HepG2 (cell line): Measurements from ENCODE around the gene DAB2. TPM values are rescaled to one million over a fixed set of nuclear protein-coding genes. Genes with fewer than 3 reads are reported as not detected.

Experiments used
- ATAC-seq: fragments of 200-7000 bp; cut with Tn5 transposase; 3 replicates; pipeline ENCODE4 v1.9.1; 2020; ENCODE audit warnings: mild to moderate bottlenecking, moderate library complexity
- BruUV-seq: library from RNA; stranded (reverse); fragments of 400-500 nt; replicated peaks from 2 replicates; lab custom pipeline; 2021; lab: Mats Ljungman, UMichigan
- CTCF ChIA-PET: fragments of 300-600 bp; formaldehyde crosslinking; extraction: SDS; loops from one replicate; lab custom pipeline; 2021; ENCODE audit warnings: low total read pairs, inconsistent platforms, low intra/inter-chr PET ratio; lab: Yijun Ruan, JAX
- POLR2A ChIA-PET: fragments of 350-600 bp; sonication (Branson Sonifier 250); formaldehyde crosslinking; loops from one replicate; lab custom pipeline; 2020; ENCODE audit warnings: antibody characterized with exemption, inconsistent platforms; lab: Yijun Ruan, JAX
- DNase-seq: peaks from one replicate; pipeline ENCODE4 v3.0.0-alpha.2; 2015; ENCODE audit warnings: low spot score
- FAIRE-seq: peaks from 3 replicates; lab custom pipeline; 2011; peaks lifted over from hg19 to GRCh38; lab: Jason Lieb, UNC
- H2AFZ ChIP-seq: one replicate; pipeline ENCODE4 v1.6.1; 2011; ENCODE audit warnings: low read length, inconsistent platforms
- H3K27ac ChIP-seq: fragments of 300-600 bp; 3 replicates; pipeline ENCODE4 v1.8.0; 2011; ENCODE audit warnings: mixed run types, mild to moderate bottlenecking, mixed read lengths, low read length, inconsistent platforms; ENCODE audit not compliant: insufficient read depth; ENCODE audit errors: extremely low read length
- H3K27me3 ChIP-seq, 2 experiments: fragments of 200-600 bp in 1 of 2; 2 replicates in 1 of 2; 3 replicates in 1 of 2; pipeline versions ENCODE4 v1.6.0 to v1.8.0; 2011; ENCODE audit warnings: low read length in 2 of 2, mild to moderate bottlenecking in 2 of 2, moderate library complexity in 2 of 2, inconsistent platforms in 1 of 2; ENCODE audit not compliant: insufficient read depth in 2 of 2, control insufficient read depth in 1 of 2
- H3K36me3 ChIP-seq, 2 experiments: fragments of 200-600 bp in 1 of 2; replicated peaks in 1 of 2; 2 replicates in 1 of 2; 3 replicates in 1 of 2; pipeline versions ENCODE4 v1.5.1 to v1.8.0; 2011; ENCODE audit warnings: low read length in 2 of 2, inconsistent platforms in 1 of 2; ENCODE audit not compliant: insufficient read depth in 2 of 2, control insufficient read depth in 1 of 2
- H3K4me1 ChIP-seq: 2 replicates; pipeline ENCODE4 v1.5.1; 2012; ENCODE audit warnings: low read length, inconsistent platforms; ENCODE audit not compliant: insufficient read depth
- H3K4me2 ChIP-seq: 2 replicates; pipeline ENCODE4 v1.6.0; 2011; ENCODE audit warnings: low read depth, low read length, inconsistent platforms
- H3K4me3 ChIP-seq, 3 experiments: fragments of 200-600 bp in 1 of 3; sonication (generic), shearing (Covaris generic) in 1 of 3; replicated peaks in 1 of 3; 2 replicates each; pipeline ENCODE4 v1.5.1; 2011 to 2016; ENCODE audit warnings: low read length in 3 of 3, inconsistent platforms in 2 of 3, low read depth in 2 of 3, mild to moderate bottlenecking in 2 of 3, control low read depth in 1 of 3, mixed read lengths in 1 of 3; ENCODE audit not compliant: insufficient read depth in 1 of 3
- H3K79me2 ChIP-seq: one replicate; pipeline ENCODE4 v1.6.1; 2011; ENCODE audit warnings: low read length, inconsistent platforms; ENCODE audit not compliant: insufficient read depth
- H3K9ac ChIP-seq: 2 replicates; pipeline ENCODE4 v1.6.0; 2011; ENCODE audit warnings: mild to moderate bottlenecking, low read depth, low read length, inconsistent platforms; ENCODE audit not compliant: insufficient read depth
- H3K9me3 ChIP-seq: 2 replicates; pipeline ENCODE4 v1.5.1; 2012; ENCODE audit warnings: mild to moderate bottlenecking, low read length
- H4K20me1 ChIP-seq: 2 replicates; pipeline ENCODE4 v1.6.0; 2011; ENCODE audit warnings: inconsistent platforms, mild to moderate bottlenecking, low read length, moderate library complexity; ENCODE audit not compliant: insufficient read depth
- DPF2 ChIP-seq: sonication (generic); formaldehyde crosslinking; IDR thresholded peaks from 2 replicates; pipeline ENCODE4 v1.4.0; 2020; ENCODE audit warnings: mild to moderate bottlenecking, low read depth, missing genetic modification reagents, borderline replicate concordance
- HOXD1 ChIP-seq: sonication (generic); formaldehyde crosslinking; IDR thresholded peaks from 2 replicates; pipeline ENCODE4 v1.5.0; 2020; ENCODE audit warnings: missing genetic modification reagents
- MXI1 ChIP-seq: IDR thresholded peaks from 3 replicates; pipeline ENCODE4 v1.6.1; 2012; ENCODE audit warnings: low read depth, low read length, inconsistent platforms, borderline replicate concordance
- MYC ChIP-seq: sonication (generic); formaldehyde crosslinking; IDR thresholded peaks from 2 replicates; pipeline ENCODE4 v1.9.0; 2021; ENCODE audit warnings: missing genetic modification reagents, borderline replicate concordance
- PATZ1 ChIP-seq: sonication (generic); formaldehyde crosslinking; IDR thresholded peaks from 2 replicates; pipeline ENCODE4 v1.4.0; 2020; ENCODE audit warnings: missing genetic modification reagents
- PHB2 ChIP-seq: fragments of 450-650 bp; IDR thresholded peaks from 2 replicates; pipeline ENCODE4 v1.6.1; 2018; ENCODE audit not compliant: partially characterized antibody
- PHF20 ChIP-seq: sonication (generic); formaldehyde crosslinking; IDR thresholded peaks from 2 replicates; pipeline ENCODE4 v1.5.0; 2020; ENCODE audit warnings: mild to moderate bottlenecking, missing genetic modification reagents
- REXO4 ChIP-seq: sonication (generic); formaldehyde crosslinking; IDR thresholded peaks from 2 replicates; pipeline ENCODE4 v1.8.0; 2022; ENCODE audit warnings: missing genetic modification reagents, mild to moderate bottlenecking, borderline replicate concordance
- ZMYM4 ChIP-seq: sonication (generic); formaldehyde crosslinking; IDR thresholded peaks from 2 replicates; pipeline ENCODE4 v1.8.1; 2023; ENCODE audit warnings: mild to moderate bottlenecking, missing genetic modification reagents
- ZNF354B ChIP-seq: sonication (generic); formaldehyde crosslinking; IDR thresholded peaks from 2 replicates; pipeline ENCODE4 v1.8.0; 2022; ENCODE audit warnings: mild to moderate bottlenecking, missing genetic modification reagents
- ZNF780A ChIP-seq: sonication (generic); formaldehyde crosslinking; IDR thresholded peaks from 2 replicates; pipeline ENCODE4 v1.8.0; 2022; ENCODE audit warnings: mild to moderate bottlenecking, missing genetic modification reagents, moderate library complexity
- WGBS: methylation state at CpG from one replicate; pipeline ENCODE4 v1.1.6; 2017; ENCODE audit warnings: low lambda C conversion rate; 5-methylcytosine and 5-hydroxymethylcytosine counted together
- in situ Hi-C: cut with HindIII; loops from 2 replicates; pipeline ENCODE4 v1.10.0; 2017; ENCODE audit warnings: low pct_unique_long_range_greater_than_20kb; ENCODE audit not compliant: extremely low pct_ligation_motif_present
- intact Hi-C: fragments of 100-400 bp; cut with micrococcal nuclease; formaldehyde crosslinking; loops from one replicate; pipeline ENCODE4 v1.10.0; 2022; ENCODE audit not compliant: unreplicated experiment
- polyA plus RNA-seq, 8 experiments: library from polyadenylated mRNA; depleted of rRNA in 3 of 8; stranded (reverse) in 7 of 8; unstranded in 1 of 8; fragments of >200 nt; fragmentation: Illumina TruSeq in 4 of 8; extraction: Trizol in 4 of 8; gene quantifications; 2 replicates each; pipeline versions ENCODE4 v1.2.1 to v1.2.3, GENCODE V29; 2011 to 2016; ENCODE audit warnings: low read depth in 4 of 8, missing spikeins in 1 of 8, mixed read lengths in 1 of 8; ENCODE audit not compliant: insufficient read depth in 1 of 8
- total RNA-seq, 5 experiments: library from RNA; depleted of rRNA; stranded (reverse); fragments of >200 nt; fragmentation: Illumina TruSeq; extraction: Trizol; gene quantifications; 2 replicates each; pipeline ENCODE4 v1.2.3, GENCODE V29; 2016; ENCODE audit warnings: low read depth in 1 of 5
- TF ChIP-seq, protein P1 (sequence below): IDR thresholded peaks from 2 replicates; pipeline ENCODE4 v1.6.1; 2016; ENCODE audit warnings: low read depth, borderline replicate concordance
- TF ChIP-seq, protein P2 (sequence below): sonication (generic); formaldehyde crosslinking; IDR thresholded peaks from 2 replicates; pipeline ENCODE4 v1.5.0; 2020; ENCODE audit warnings: missing genetic modification reagents

The DAB2 gene
- total and polyA plus RNA-seq, 2 of the 13 experiments (the other 11 are each of a cell fraction or from before 2014, with no cell fraction given): 6.4 to 6.5 TPM

GRCh38 chr5:39369123-39369815 lies 55.5 kb downstream of the DAB2 start (continued):
- TF ChIP-seq ZMYM4 (CRISPR knock-in tag) (no peak), PHF20 (no peak), HOXD1 (CRISPR knock-in tag) (no peak), ZNF780A (CRISPR knock-in tag) (no peak)

- ATAC-seq (no peak), DNase-seq (no peak), FAIRE-seq (no peak)
- Histone ChIP-seq H3K4me2 (no peak overlapping the region), H3K9ac (no peak overlapping the region), H3K27me3 (no peaks in the 10 kb centered on the region), H4K20me1 (no peaks in the 10 kb centered on the region), H3K36me3 (no peaks in the 10 kb centered on the region), H3K4me1 (no peaks in the 10 kb centered on the region), H3K27ac (no peak overlapping the region), H2AFZ (no peak overlapping the region), H3K4me3 (no peak overlapping the region), H3K9me3 (no peaks in the 10 kb centered on the region), H3K79me2 (no peaks in the 10 kb centered on the region)
- BruUV-seq: no TSS peak
- 52% methylated on average over 4 of the region's 4 CpGs for WGBS
- in situ Hi-C loops (no loop called here), intact Hi-C loops (loop anchor here (10.0 kb wide), 1 partner anchor 153 kb away; the partner anchor contains the start of gene FYB1)
- no peak for TF ChIP-seq ZNF354B
- ChIA-PET CTCF (no interaction called here), POLR2A (no interaction called here)
Measured at GRCh38 chr5:39368116-39368515, 56.7 kb downstream of the DAB2 start.

DNA sequence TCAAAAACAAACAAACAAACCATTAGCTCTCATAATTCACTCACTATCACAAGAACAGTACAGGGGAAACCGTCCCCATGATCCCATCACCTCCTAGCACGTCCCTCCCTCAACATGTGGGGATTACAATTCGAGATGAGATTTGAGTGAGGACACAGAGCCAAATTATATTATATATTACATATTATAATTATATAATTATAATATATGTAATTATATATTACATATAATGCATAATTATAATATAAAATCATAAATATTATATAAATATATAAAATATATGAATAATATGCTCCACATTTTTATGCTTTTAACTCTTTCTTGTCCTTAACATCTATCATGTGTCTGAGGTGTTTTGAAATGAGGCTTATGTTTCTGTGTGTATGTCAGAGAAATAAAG lies 57.1 kb downstream of the DAB2 start:
- no peaks in the 10 kb centered on the region for H3K9me3 ChIP-seq
- 66% methylated on average over 3 of the region's 3 CpGs for WGBS
- intact Hi-C loops: loop anchor here (10.0 kb wide), 1 partner anchor 153 kb away; the partner anchor contains the start of gene FYB1
- no peaks in the 10 kb centered on the region for H3K4me1 ChIP-seq
- no peak overlapping the region for H3K27ac ChIP-seq
- H3K36me3 ChIP-seq: no peaks in the 10 kb centered on the region
- no peaks in the 10 kb centered on the region for H3K79me2 ChIP-seq
- no peak overlapping the region for H3K9ac ChIP-seq
- in situ Hi-C loops: no loop called here
- H4K20me1 ChIP-seq: no peaks in the 10 kb centered on the region
- H3K4me2 ChIP-seq: no peak overlapping the region
- H3K4me3 ChIP-seq: no peak overlapping the region
- ChIA-PET POLR2A (no interaction called here), CTCF (no interaction called here)
- no peak overlapping the region for H2AFZ ChIP-seq
- H3K27me3 ChIP-seq: no peaks in the 10 kb centered on the region
- no peak for DNase-seq
- no peak for FAIRE-seq
- no peak for ATAC-seq
- no TSS peak for BruUV-seq
- TF ChIP-seq PATZ1 (CRISPR knock-in tag): no peak
- TF ChIP-seq DPF2 (CRISPR knock-in tag): no peak
- no peak for TF ChIP-seq PHB2
- no peak for TF ChIP-seq MYC (CRISPR knock-in tag)
- no peak for TF ChIP-seq MXI1
- TF ChIP-seq, protein P1, sequence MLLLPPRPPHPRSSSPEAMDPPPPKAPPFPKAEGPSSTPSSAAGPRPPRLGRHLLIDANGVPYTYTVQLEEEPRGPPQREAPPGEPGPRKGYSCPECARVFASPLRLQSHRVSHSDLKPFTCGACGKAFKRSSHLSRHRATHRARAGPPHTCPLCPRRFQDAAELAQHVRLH (CRISPR knock-in tag): no peak
- TF ChIP-seq, protein P2, sequence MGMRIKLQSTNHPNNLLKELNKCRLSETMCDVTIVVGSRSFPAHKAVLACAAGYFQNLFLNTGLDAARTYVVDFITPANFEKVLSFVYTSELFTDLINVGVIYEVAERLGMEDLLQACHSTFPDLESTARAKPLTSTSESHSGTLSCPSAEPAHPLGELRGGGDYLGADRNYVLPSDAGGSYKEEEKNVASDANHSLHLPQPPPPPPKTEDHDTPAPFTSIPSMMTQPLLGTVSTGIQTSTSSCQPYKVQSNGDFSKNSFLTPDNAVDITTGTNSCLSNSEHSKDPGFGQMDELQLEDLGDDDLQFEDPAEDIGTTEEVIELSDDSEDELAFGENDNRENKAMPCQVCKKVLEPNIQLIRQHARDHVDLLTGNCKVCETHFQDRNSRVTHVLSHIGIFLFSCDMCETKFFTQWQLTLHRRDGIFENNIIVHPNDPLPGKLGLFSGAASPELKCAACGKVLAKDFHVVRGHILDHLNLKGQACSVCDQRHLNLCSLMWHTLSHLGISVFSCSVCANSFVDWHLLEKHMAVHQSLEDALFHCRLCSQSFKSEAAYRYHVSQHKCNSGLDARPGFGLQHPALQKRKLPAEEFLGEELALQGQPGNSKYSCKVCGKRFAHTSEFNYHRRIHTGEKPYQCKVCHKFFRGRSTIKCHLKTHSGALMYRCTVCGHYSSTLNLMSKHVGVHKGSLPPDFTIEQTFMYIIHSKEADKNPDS (CRISPR knock-in tag): no peak
- TF ChIP-seq REXO4 (CRISPR knock-in tag): no peak
